ENCODE measurements around the gene YPEL1.

The YPEL1 gene, protein sequence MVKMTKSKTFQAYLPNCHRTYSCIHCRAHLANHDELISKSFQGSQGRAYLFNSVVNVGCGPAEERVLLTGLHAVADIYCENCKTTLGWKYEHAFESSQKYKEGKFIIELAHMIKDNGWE

DNA sequence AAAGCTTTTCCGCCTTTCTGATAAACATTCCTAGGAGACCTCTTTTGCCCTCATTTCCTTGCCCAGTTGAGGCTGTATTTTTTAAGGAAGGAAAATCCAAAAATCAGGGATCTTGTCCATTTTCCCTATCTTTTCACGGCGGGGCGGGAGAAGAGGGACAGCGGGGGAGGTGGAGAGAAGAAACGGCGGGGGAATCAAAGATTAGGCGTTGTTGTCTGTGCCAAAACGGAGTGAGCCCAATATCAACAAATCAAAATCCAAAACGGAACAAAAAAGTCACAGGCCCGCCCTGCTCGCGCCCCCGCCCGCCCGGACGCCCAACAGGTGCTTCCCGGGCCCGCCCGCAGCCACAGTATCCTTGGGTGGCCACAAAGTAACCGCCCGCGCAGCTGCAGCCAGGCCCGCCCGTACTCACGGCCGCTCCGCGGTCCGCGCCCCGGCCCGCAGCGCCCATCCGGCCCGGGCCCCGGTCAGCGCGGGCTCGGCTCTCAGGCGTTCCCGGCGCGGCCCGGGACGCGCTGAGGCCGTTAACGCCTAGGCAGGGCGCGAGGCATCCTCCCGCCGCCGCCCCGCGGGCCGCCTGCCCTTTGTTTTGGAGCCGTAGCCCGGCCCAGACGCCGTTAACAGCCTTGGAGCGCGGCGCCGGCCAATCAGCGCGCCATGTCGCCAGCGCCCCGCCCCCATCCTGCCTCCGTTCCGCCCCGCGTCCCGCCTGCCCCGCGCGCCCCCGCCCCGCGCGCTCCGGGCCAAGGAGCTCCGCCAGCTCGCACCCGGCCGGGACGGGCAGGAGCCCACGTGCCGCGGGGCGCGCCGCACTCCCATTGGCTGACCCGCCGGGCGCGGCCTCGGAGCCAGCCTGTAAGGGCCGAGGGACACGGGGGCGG, at the start of gene YPEL1:
Gene YPEL1, minus strand, starts transcription at position 595 of the 884 bp plus-strand sequence. CDS start 25,050 bp downstream, outside the sequence.
- in situ Hi-C loops (cut with HindIII; ENCODE audit: low sequenced_read_pairs): no loop called here

DNA sequence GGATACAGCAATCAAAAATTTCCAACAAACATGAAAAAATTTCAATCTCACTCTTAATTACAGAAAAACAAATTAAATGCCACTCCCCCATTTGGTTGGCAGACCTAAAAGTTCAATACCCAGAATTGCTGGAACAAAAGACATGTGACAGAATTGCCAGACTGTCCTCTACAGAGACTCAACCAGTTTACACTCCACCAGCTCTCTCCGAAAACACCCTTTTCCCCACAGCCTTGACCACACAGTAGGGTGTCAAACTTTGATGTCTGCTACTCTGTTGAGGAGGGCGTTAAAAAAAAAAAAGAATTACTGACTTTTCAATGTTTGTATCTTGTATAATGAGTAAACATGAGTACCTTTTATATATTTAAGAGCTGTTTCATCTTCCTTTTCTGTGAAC, 44.7 kb upstream of the YPEL1 start:
- in situ Hi-C loops (cut with HindIII; ENCODE audit: low sequenced_read_pairs): no loop called here

DNA sequence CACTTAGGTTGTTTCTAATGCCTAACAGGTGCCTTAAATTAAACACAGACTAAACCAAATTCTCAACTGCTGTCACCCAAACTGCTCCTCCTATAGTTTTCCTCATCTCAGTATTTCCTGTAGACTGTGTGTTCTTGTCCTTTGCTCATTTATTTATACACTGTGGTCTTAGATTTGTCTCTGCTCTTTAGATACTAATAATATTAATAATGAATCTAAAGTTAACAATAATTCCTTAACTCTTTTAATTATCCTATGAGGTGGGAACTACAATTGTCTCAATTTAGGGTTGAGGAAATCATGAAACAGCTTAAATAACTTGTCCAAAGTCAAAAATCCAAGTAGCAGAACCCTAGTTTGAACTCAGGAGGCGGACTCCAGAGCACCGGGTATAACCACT, 43.9 kb upstream of the YPEL1 start:
- in situ Hi-C loops (cut with HindIII; ENCODE audit: low sequenced_read_pairs): no loop called here

DNA sequence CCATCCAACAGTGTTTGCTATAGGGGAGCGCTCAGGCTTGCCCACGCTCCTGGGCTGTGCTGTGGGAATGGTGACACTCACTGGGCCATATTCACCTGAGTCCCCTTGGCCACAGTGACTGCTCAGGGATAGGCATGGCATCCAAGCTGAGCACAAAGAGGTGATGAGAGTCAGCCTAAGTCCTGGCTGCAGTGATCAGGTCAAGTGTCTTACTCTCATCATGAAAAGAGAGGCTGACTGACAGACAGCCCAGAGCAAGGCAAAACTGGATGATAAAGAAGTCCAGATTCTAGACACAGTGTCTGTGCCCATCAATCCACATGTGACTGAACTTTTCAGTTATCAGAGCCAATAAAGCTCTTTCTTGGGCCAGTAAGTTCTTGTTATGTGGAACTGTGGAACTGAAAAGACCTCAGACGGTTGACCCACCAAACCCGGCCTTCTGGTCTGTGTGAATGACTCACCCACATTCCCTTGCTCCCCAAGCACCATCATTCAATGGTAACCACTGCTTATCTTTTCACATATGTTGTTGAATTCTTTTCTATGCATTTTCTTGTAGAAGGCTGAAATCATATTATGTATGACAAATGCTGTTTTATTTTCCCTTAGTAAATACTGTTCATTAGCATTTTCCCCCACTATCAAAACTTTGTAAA, 43.2 kb upstream of the YPEL1 start:
- in situ Hi-C loops (cut with HindIII; ENCODE audit: low sequenced_read_pairs): no loop called here

DNA sequence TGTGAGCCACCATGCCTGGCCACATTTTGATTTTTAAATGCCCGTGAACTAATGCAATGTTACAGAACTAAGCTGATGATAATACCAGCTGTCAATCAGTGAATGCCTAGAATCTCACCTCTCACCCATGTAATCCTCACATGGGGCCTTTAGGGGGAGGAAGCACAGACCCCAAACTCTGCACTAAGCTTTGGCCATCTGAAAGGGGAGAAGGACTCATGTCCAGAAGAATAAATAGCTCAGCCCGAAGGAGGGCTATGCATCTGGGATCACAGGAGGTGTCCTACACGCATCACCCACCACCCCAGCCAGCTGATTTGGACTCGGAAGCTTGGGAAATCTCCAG, 36.0 kb upstream of the YPEL1 start:
- in situ Hi-C loops (cut with HindIII; ENCODE audit: low sequenced_read_pairs): no loop called here

DNA sequence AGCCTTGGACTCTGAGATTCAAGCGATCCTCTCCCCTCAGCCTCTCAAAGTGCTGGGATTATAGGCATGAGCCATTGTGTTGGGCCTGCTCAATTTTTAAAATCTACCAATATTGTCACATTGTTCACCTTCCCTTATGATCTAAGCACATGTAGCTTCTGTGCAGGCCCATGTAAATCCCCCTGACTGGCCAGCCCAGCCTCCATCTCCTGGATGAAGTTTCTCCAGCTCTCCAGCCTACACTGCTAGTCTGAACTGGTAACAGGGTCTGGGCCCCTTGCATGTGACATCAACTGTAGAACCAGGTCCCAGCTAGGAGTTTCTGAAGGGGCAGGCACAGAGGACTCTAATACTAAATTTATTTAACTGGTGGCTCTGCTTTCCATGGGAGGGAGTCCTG, 32.8 kb upstream of the YPEL1 start:
- in situ Hi-C loops (cut with HindIII; ENCODE audit: low sequenced_read_pairs): no loop called here

DNA sequence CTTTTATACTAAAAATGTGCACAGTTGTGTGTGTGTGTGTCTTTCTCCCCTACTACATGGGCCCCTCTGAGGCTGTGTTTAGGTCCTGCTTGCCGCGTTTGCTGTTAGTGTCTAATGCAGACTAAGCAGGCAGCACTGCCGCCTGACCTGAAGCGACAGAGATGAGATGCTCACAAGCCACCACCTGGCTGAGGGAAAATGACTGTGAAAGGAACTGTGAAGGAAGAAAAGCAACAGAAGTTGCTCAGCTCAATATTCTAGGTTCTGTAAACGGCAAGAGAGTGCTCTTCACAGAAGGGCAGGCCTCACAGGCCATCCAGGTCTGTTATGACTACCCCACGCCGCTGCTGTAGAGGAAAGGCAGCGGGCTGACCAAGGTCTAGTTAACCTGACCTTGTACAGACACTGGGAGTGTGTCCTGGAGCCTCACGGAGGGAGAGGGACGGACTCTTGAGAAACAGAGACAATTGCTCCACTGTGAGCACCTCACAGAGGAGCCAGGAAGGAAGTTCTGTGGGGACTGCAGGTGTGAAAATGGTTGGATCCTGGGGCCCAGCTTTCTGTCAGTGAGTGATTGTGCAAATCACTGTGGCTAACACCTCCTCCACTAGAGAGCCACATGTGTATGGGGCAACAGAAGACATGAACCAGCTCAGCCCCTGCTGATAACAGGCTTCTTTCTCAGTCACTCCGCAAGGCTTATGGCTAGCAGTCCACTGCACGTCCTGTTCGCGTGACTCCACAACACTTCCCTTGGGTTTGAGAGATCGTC, 31.3 kb upstream of the YPEL1 start:
- in situ Hi-C loops (cut with HindIII; ENCODE audit: low sequenced_read_pairs): no loop called here

DNA sequence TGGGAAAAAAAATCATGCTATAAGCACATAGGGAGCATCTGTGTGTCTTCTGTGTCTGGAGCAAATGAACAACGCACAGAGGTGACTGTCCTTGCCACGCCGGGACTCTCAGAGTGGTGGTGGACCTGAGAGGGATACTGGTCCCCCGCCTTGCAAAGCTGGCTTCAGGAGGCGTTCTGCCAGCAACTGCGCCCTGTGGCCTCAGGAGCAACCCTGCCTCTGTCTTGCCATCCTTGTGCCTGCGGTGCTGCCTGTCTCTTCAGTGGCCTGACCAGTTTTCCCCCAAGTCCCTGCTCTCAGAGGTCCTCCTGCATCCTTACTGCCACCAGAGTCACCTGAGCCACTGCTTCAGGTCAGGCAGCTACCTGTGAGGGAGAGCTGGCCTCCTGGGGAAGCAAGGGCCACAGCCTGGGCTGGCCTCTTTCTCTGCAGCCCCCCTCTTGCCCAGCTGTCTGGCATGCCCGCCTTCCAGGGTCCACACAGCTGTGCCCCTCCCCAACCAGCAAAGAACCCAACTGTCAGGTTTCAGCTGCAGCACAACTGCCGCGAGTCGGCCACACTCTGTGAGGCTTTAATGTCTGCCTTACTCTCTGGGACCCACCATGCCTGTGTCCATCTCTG, 30.4 kb upstream of the YPEL1 start:
- in situ Hi-C loops (cut with HindIII; ENCODE audit: low sequenced_read_pairs): no loop called here

DNA sequence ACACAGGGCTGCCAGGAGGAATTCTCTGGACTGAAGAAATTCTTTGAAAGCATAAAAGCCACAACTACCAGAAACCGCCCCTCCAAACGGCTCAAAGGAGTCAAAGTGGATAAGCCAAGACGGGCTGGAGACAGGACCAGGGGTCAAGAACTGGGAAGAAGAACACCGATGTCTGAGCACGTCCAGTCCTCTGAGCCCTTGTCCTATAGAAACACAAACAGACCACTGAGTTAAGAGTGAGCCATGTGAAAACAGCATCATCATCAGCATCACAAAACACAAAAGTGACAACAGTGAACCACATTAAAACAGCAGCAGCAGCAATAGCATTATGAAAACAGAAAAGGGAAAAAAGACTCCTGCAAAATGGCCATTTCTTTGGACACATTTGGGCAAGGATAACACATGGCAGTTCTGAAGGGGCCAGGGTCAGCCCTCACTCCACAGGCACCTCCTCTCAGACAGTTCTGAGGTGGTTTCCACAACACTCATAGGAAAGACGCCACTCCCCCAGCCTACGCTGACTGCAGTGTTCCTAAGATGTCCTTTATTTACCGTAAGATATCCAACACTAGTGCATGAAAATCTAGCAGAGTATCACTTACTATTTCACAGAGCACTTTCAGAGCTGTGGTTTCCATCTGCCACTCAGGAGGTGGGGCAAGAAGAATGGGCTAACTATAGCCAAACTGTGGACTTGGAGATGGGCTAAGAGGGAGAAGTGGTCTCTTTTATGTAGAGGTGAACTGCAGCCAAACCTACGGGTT, 28.6 kb upstream of the YPEL1 start:
- in situ Hi-C loops (cut with HindIII; ENCODE audit: low sequenced_read_pairs): no loop called here

DNA sequence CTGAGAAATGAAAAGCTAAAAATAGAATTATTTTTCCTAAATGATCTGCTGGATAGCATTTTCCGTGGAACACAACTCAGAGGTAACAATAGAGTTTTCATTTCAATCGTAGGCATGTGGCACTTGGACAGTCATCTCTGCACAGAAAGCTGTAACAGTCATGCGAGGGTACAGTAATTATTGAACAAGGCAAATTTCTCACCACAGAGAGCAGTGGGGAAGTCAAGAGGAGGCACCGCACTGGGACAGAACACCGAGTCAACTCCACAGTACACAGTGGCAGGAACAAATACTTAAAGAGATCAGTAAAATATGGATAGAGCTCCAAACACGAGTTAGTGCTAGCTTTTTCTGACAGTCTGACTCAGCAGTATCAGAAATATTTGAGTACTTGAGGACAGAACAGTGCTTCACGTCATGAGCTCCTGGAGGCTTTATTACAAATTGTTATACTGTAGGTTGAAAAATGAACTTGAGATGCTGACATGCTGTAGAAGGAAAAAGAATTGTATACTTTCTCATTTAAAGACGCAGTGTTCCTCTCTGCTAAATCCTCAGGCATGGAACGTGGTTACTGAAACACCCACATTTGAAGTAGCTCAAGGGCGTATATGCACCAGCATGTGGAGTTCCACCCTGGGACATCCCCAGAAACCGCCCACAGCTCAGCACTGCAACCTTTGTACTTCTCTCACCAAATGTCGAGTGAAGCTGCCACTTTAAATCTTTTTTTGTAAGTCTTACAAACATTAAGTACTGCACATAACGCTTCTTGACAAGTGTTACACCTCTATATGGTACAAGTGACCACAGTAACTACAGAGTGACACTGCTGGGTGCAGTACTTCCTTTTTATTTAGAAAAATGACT, 27.4 kb upstream of the YPEL1 start:
- in situ Hi-C loops (cut with HindIII; ENCODE audit: low sequenced_read_pairs): no loop called here

DNA sequence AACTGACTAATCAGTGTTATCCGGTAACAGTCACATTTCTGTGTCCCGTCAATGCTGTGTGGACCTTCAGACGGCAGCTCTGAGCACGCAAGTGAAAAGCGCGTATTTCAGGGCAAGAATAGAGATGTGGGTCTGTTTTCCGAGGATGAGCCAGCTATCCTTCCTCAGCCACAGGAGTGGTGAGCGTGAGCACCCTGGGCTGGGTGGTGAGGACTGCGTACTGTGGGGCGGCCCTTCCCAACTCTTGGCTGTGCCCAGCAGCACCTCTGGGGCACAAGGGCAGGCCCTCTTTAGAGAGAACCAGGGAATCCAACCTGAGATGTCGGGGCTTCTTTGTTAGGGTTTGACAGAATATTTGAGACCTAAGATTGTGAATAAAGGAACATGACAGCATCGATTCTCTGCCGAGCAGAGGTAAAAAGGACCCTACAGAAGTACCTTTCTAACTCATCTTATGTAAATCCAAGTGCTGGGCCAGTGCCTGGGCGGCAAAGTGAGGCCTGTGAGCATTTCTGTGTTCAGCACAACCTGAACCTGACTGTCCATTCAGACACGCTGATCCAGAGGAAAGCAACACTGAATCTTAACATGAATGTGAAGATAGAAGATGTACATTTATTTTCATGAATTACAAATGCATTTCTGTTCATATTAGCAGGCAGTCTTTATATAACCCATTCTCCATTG, 26.5 kb upstream of the YPEL1 start:
- in situ Hi-C loops (cut with HindIII; ENCODE audit: low sequenced_read_pairs): no loop called here

DNA sequence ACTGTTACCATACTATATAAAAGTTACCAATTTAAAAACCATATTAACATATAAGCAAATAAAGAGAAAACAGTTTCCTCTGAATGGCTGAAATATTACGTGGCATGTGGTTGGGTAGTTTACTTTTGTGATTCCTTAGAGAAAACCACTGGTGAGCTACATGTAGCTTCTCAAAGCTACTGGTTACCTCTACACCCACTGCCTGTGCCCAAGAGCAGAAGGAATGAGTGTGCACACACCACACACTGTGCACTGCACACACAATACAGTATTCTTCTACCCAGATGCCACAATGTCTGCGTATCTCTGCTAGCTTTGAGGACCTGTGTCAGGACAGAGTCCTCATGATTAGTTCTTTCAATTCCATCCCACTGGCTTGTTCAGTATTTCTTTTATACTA, 25.5 kb upstream of the YPEL1 start:
- in situ Hi-C loops (cut with HindIII; ENCODE audit: low sequenced_read_pairs): no loop called here

DNA sequence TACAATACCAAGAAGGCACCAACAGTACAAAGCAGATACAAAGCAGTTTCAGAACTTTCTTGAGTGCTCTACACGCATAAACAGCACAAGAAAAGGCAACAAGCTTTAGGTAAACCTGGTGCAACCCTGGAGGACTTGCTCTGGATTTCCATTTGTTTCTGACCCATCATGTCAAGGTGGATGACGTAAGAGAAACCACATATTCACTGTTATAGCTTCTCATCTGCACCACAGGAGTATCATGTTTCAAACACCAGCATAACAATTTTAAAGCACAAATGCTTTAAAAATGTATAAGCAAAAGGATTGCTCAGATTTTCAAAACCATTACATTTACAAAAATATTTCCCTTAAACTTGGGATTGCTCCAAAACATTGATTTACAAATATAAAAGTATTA, 25.0 kb upstream of the YPEL1 start:
- in situ Hi-C loops (cut with HindIII; ENCODE audit: low sequenced_read_pairs): no loop called here

DNA sequence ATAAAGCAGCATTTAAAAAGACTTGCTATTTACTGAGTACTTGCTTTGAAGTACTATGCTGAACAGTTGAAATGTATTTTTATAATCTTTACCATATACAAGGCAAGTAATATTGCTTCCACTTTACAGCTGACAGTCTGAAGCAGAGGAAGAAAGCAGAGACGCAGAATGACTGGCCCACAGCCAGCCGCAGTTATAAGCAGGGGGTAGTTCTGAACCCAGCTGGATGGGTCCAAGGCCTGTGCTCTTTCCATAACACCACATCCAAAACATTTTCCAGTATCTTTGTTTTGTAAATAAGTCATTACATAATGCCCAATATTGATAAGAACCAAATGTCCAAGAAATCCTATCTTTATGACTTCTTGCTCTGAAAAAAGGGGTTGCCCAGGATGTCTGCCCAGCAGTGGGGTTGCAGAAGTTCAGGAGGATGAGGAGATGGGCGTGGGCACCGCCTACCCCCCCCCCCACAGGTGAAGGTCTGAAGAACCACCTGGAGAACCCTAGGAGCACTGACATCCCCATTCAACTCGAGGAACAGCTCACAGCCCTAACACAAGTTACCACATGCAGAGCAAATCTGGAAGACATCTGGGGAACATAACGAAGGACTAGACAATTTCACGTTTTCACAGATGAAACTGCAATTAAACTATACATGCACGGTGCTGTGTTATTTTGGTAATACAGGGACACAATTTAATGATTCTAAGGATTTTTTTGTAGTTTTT, 24.2 kb upstream of the YPEL1 start:
- in situ Hi-C loops (cut with HindIII; ENCODE audit: low sequenced_read_pairs): no loop called here

DNA sequence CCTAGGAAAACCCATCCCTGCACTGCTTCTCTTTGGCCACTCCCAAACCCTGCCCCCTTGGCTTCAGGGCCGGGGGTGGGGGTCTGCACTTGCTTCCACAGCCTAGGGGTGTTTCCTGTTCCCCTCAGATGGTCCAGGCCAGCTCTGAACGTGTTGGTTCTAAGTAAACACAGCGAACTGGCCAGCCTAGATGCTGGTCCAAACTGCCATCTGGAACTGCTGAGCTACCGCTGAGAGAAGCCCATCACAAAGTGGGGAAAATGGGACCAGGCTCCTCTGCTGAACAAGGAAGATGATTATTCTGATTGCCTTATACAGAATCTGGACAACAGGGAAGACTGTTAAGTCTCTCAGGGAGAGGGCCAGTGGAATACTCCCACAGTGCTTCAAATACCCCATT, 23.5 kb upstream of the YPEL1 start:
- in situ Hi-C loops (cut with HindIII; ENCODE audit: low sequenced_read_pairs): no loop called here

DNA sequence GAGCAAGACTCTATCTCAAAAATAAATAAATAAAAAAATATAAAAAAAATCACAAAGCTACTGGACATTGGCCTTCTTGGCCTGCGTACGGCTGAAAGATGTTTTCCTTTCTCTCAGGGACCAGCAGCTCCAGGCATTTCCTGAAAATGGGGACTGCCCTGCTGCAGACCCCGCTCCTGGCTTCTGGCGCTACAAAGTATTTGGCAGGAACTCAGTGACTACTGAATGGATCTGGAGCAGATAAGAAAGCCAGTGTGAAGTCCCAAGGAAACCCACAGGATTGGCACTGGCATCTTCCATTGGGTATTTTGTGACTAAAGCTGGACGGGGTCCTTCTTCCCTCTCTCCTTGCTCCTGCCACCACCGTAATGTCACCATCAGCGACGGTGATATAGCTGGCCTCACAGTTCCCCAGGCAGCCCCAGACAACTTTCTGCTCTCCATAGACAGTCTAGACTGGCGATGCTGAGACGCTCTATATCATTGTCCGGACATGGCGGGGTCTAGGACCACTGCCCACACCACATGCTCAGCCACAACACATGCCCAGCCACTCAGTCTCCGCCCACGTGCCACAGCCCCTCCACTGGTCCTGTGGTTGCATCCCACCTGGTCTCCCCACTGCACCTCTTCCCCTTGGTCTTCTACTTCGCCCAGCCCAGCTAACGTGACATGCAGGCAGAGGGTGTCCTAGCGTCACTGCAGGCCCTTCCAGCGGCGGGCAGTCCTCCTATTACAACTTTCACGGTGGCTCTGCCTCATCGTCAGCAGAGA, 22.7 kb upstream of the YPEL1 start:
- in situ Hi-C loops (cut with HindIII; ENCODE audit: low sequenced_read_pairs): no loop called here

DNA sequence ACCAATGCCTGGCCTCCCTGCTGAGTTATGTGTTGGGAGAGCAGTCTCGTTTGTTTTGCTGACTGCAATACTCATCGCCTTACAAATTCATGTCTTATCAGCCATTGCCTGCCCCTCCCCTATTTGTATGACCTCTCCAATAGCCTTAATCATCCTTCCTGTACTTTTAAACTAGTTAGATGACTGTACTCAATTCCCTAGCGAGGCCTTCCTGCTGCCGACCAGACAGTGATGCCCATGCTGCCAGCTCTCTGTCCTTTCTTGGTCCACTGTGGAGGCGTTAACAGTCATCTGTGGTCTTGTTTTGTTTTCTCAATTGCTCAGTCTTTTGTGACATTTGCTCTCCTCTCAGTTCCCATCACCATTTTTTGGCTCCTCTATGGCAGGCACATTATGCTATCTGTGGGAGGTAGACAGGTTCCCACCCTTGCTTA, 20.3 kb upstream of the YPEL1 start:
- in situ Hi-C loops (cut with HindIII; ENCODE audit: low sequenced_read_pairs): no loop called here

Measured in DLD1 (cell line).